Measurements from ENCODE around the gene ZDHHC1. TPM values are rescaled to one million over a fixed set of nuclear protein-coding genes. Genes with fewer than 3 reads are reported as not detected.
A peak's percentile ranks its signal among the peaks of the same experiment; 100 is the strongest.

ZDHHC1 gene
- total RNA-seq, 1 donor from 2014 or later = 9.5 TPM

DNA sequence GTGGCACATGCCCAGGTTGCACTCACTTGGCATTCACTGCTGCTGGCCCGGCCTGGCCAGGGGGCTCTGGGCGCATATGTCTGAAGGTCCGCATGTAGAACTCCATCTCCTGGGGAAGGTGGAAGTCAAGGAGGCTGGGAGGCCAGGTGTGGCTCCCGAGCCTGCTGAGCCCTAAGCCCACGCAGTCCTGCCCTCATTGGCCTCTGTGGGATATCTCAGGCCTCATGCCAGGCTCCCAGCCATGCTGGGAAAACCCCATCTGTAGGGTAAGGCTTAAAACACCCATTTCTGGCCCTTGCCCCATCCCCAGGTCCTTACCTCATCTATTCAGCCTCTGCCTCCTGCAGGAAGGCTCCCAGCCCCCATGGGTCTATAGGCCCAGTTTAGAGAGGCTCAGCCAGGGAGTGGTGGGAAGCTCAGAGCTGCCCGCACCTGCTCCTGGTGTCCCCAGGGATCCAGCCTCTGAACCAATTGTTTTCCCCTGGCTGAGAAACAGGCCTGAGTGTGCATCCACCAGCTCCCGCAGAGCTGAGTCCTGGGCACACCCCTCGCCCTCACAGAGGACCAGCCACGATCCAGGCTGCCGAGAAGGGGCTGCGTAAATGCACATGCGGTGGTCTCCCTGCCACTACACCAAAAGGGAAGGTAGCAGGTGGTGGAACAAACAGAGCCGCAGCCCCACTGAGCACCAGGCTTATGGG is 20.7 kb downstream of the ZDHHC1 start:
- TF ChIP-seq, protein P1, sequence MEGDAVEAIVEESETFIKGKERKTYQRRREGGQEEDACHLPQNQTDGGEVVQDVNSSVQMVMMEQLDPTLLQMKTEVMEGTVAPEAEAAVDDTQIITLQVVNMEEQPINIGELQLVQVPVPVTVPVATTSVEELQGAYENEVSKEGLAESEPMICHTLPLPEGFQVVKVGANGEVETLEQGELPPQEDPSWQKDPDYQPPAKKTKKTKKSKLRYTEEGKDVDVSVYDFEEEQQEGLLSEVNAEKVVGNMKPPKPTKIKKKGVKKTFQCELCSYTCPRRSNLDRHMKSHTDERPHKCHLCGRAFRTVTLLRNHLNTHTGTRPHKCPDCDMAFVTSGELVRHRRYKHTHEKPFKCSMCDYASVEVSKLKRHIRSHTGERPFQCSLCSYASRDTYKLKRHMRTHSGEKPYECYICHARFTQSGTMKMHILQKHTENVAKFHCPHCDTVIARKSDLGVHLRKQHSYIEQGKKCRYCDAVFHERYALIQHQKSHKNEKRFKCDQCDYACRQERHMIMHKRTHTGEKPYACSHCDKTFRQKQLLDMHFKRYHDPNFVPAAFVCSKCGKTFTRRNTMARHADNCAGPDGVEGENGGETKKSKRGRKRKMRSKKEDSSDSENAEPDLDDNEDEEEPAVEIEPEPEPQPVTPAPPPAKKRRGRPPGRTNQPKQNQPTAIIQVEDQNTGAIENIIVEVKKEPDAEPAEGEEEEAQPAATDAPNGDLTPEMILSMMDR (IDR thresholded peaks at IDR 0.05; ENCODE audit: insufficient read depth, low read length, poor library complexity, severe bottlenecking) = no peak
- no peaks in the 10 kb centered on the region for H3K36me3 ChIP-seq (ENCODE audit: control insufficient read depth, insufficient read depth, low read length)
- no peak overlapping the region for H3K4me3 ChIP-seq (ENCODE audit: low read depth, low read length)

DNA sequence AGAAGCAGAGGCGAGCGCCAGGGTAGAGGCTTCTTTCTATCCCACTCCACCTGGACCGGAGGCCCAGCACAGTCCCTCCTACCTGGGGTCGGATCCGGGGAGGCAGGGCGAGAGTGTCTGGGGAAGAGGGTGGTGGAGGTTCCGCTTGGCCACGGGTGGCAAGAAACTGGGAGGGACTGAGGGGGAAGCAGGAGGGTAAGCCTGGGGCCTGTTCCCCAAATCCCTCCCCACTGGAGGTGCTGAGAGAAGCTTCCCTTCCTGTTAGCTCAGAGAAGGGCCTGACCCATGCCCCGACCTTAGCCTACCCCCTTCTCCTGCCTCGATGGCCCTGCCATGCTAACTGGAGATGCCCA is 21.2 kb downstream of the ZDHHC1 start:
- Histone ChIP-seq H3K4me3 (ENCODE audit: low read depth, low read length) (no peak overlapping the region), H3K27me3 (ENCODE audit: control insufficient read depth, insufficient read depth, low read length) (peaks cover 63% of the 10 kb centered on the region), H3K36me3 (ENCODE audit: control insufficient read depth, insufficient read depth, low read length) (no peaks in the 10 kb centered on the region)
- TF ChIP-seq, protein P1 (IDR thresholded peaks at IDR 0.05; ENCODE audit: insufficient read depth, low read length, poor library complexity, severe bottlenecking) = no peak
- DNase-seq (ENCODE audit: low read depth) = no peak

More for the DNA sequence above, 20.7 kb downstream of the ZDHHC1 start:
- H3K27me3 ChIP-seq (ENCODE audit: control insufficient read depth, insufficient read depth, low read length) = peaks cover 62% of the 10 kb centered on the region
- DNase-seq (ENCODE audit: low read depth) = no peak

DNA sequence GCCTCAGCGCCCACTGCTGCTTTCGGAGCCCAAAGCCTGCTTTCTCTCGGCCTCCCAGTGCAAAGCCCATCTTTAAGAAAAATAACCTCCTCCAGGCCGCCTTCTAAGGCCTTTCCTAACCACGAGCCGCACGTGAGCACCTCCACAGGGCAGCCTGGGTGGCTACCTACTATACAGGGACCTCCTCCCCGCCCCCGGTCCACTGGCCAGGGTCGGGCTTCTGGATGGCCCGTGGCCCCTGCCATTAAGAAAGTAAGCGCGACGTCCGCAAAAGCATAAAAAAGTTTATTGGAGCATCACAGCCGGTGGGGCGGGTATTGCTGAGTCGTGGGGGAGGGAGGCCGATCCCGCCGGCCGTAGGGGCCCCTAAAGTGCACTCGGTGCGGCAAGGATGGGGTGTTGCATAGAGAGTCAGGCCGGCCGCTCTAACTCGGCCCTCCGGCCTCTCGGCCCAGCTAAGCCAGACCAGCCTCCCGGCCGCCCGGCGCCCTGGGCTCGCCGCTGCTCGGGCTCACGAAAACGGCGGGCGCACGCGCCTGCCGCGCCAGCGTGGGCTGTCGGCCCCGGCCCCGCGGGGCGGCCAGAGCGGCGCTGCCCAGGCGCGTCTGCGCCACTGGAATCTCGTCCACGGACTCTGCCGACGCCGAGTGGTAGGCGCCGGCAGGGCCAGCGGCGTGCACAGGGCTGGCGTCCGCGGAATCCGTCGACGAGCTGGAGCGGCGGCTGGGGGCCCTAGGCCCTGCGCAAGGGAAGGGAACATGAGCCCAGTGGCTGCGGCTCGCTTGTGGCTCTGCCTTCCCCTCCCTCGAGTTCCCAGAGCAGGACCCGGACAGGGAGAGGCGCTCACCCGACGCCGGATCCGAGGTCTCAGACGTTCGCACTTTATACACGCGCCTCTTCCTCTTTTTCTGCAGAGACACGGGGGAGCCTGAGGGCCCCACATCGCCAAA is 21.8 kb downstream of the ZDHHC1 start:
- TF ChIP-seq, protein P1 (IDR thresholded peaks at IDR 0.05; ENCODE audit: insufficient read depth, low read length, poor library complexity, severe bottlenecking) = no peak
- DNase-seq (ENCODE audit: low read depth) = no peak
- Histone ChIP-seq H3K27me3 (ENCODE audit: control insufficient read depth, insufficient read depth, low read length) (peaks cover 63% of the 10 kb centered on the region), H3K36me3 (ENCODE audit: control insufficient read depth, insufficient read depth, low read length) (no peaks in the 10 kb centered on the region), H3K4me3 (ENCODE audit: low read depth, low read length) (no peak overlapping the region)

DNA sequence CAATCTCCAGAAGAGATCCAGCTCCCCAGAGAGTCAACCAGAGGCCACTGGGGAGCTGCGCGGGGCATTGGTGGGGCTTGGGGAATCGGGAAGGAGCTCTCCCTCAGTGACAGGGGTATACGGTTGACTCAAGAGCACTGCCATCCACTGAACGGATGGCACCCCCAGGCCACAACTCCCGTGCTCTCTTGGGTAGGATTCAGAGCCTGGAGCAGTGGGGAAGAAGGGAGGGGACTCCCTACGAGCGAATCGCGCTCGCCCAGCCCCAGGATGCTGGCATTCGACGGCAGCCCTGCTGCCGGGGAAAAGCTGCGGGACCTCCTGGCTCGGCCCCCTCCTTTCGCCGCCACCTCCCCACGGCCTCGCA is 22.5 kb downstream of the ZDHHC1 start:
- H3K4me3 ChIP-seq (ENCODE audit: low read depth, low read length) = no peak overlapping the region
- H3K27me3 ChIP-seq (ENCODE audit: control insufficient read depth, insufficient read depth, low read length) = peaks cover 58% of the 10 kb centered on the region
- no peaks in the 10 kb centered on the region for H3K36me3 ChIP-seq (ENCODE audit: control insufficient read depth, insufficient read depth, low read length)
- no peak for DNase-seq (ENCODE audit: low read depth)
- TF ChIP-seq, protein P1 (IDR thresholded peaks at IDR 0.05; ENCODE audit: insufficient read depth, low read length, poor library complexity, severe bottlenecking) = no peak

DNA sequence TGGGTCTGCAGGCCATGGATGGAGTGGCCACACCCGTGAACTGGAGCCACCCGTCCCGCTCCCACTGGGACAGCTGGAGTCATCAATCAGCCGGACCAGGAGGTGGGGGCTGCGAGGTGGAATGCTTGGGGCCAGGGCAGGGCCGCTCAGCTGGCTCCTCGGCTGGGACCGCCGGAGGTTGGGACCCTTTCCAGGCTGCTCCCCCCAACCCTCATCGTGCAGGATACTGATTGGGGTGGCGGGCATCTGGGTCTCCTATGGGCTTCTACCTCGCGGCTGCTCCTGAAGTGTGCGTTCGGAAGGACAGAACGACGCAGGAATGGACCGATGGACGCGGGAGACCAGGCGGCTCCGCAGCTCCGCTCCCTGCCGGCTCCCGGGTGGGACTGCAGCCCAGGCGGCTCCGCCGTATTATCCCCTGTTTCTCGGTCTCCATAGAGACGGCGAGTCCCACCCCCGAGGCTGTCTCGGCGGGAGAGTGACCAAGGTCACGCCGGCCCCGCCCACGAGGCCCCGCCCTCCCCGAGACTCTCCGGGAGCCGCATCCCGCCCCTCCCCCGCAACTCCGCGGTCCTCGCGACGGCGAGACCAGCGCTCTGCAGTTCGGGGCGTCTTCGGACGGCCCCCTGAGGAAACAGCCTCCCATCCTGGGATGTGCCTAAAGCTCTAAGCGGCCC is 23.0 kb downstream of the ZDHHC1 start, which contains the start of gene TPPP3:
Gene TPPP3, minus strand, starts transcription at position 388 of the 677 bp plus-strand sequence. CDS start 2,387 bp downstream, outside the sequence.
- H3K27me3 ChIP-seq (ENCODE audit: control insufficient read depth, insufficient read depth, low read length) = peaks cover 56% of the 10 kb centered on the region
- DNase-seq (ENCODE audit: low read depth) = no peak
- TF ChIP-seq, protein P1 (IDR thresholded peaks at IDR 0.05; ENCODE audit: insufficient read depth, low read length, poor library complexity, severe bottlenecking) = peak; percentile 76
- peak within 1 kb of the TSS; percentile 5 for H3K4me3 ChIP-seq (ENCODE audit: low read depth, low read length)
- no peaks in the 10 kb centered on the region for H3K36me3 ChIP-seq (ENCODE audit: control insufficient read depth, insufficient read depth, low read length)
